Inflammatory macrophage treated with lipopolysaccharide for 4 hours (primary cell): ENCODE data around the gene MUCL1.
"Not testable (repeated sequence)": the region's sequence is repeated elsewhere in the genome, so short reads cannot be mapped to it uniquely, and the experiment has no call there.

Experiments
- DNase-seq: peaks from one replicate; pipeline ENCODE4 v3.0.0-alpha.2; 2020

Gene MUCL1

GRCh38 chr12:54853933-54854538 lies at the start of gene MUCL1:
Gene MUCL1, plus strand, starts transcription at chr12:54854516. Its CDS starts 67 bp downstream, at chr12:54854583.
- DNase-seq = peak; percentile 80

- no peak for DNase-seq
These were observed 32.6 kb upstream of the MUCL1 start for GRCh38 chr12:54821676-54822075.

GRCh38 chr12:54824402-54824801 lies 29.9 kb upstream of the MUCL1 start:
- no peak for DNase-seq

- peak; percentile 15 for DNase-seq
These were observed 24.8 kb upstream of the MUCL1 start for GRCh38 chr12:54829511-54829910.

- no peak for DNase-seq
These were observed 24.1 kb upstream of the MUCL1 start for GRCh38 chr12:54830199-54830598.

GRCh38 chr12:54831631-54832030 lies 22.7 kb upstream of the MUCL1 start:
- peak; percentile 43 for DNase-seq

GRCh38 chr12:54840244-54840865 lies 14.0 kb upstream of the MUCL1 start:
- DNase-seq = no peak

GRCh38 chr12:54857406-54857805 lies 3.1 kb downstream of the MUCL1 start:
- peak; percentile 84 for DNase-seq

- peak; percentile 46 for DNase-seq
These were observed 4.2 kb downstream of the MUCL1 start for GRCh38 chr12:54858562-54858961.

GRCh38 chr12:54859502-54859901 lies 5.2 kb downstream of the MUCL1 start:
- DNase-seq = no peak

GRCh38 chr12:54861927-54862326 lies 7.6 kb downstream of the MUCL1 start:
- no peak for DNase-seq

- no peak for DNase-seq
These were observed 9.8 kb downstream of the MUCL1 start for GRCh38 chr12:54863948-54864618.

GRCh38 chr12:54865683-54866324 lies 11.5 kb downstream of the MUCL1 start:
- DNase-seq = no peak

- DNase-seq = no peak
These were observed 14.4 kb downstream of the MUCL1 start for GRCh38 chr12:54868690-54869089.

- no peak for DNase-seq
These were observed 15.7 kb downstream of the MUCL1 start for GRCh38 chr12:54870048-54870447.

- no peak for DNase-seq
These were observed 16.3 kb downstream of the MUCL1 start for GRCh38 chr12:54870617-54871016.

- peak; percentile 54 for DNase-seq
These were observed 24.8 kb downstream of the MUCL1 start for GRCh38 chr12:54879150-54879549.

- DNase-seq = no peak
These were observed 25.3 kb downstream of the MUCL1 start for GRCh38 chr12:54879579-54879978.

GRCh38 chr12:54882079-54882478 lies 27.8 kb downstream of the MUCL1 start:
- peak; percentile 73 for DNase-seq

- not testable (repeated sequence) for DNase-seq
These were observed 28.3 kb downstream of the MUCL1 start for GRCh38 chr12:54882597-54882996.

- DNase-seq = not testable (repeated sequence)
These were observed 34.1 kb downstream of the MUCL1 start for GRCh38 chr12:54888428-54888827.

- no peak for DNase-seq
These were observed 36.0 kb downstream of the MUCL1 start for GRCh38 chr12:54890339-54890738.

GRCh38 chr12:54891717-54892478 lies 37.6 kb downstream of the MUCL1 start:
- DNase-seq = no peak
